Measurements from ENCODE around the gene MPO. TPM values are rescaled to one million over a fixed set of nuclear protein-coding genes. Genes with fewer than 3 reads are reported as not detected.

The MPO gene
- total RNA-seq, 1 experiment from 2014 or later: not detected

Other genes with a start within 250 kb of the MPO start
- 54.9 TPM for gene DYNLL2, start 197.5 kb downstream of the MPO start, total RNA-seq (2021; ENCODE audit: unreplicated experiment)
- not detected for gene OR4D1, start 132.6 kb downstream of the MPO start, total RNA-seq (2021; ENCODE audit: unreplicated experiment)
- not detected for gene OR4D2, start 114.0 kb downstream of the MPO start, total RNA-seq (2021; ENCODE audit: unreplicated experiment)
- gene EPX, start 88.2 kb downstream of the MPO start, total RNA-seq (2021; ENCODE audit: unreplicated experiment): not detected
- 29.8 TPM for gene MKS1, start 61.7 kb downstream of the MPO start, total RNA-seq (2021; ENCODE audit: unreplicated experiment)
- gene LPO, start 42.4 kb downstream of the MPO start, total RNA-seq (2021; ENCODE audit: unreplicated experiment): not detected
- 0.27 TPM for gene TSPOAP1, start 47.9 kb upstream of the MPO start, total RNA-seq (2021; ENCODE audit: unreplicated experiment)
- 118 TPM for gene SUPT4H1, start 71.3 kb upstream of the MPO start, total RNA-seq (2021; ENCODE audit: unreplicated experiment)
- 42.2 TPM for gene RNF43, start 136.6 kb upstream of the MPO start, total RNA-seq (2021; ENCODE audit: unreplicated experiment)
- not detected for gene HSF5, start 207.5 kb upstream of the MPO start, total RNA-seq (2021; ENCODE audit: unreplicated experiment)
- gene MTMR4, start 233.7 kb upstream of the MPO start, total RNA-seq (2021; ENCODE audit: unreplicated experiment): 67.2 TPM